Adrenal gland (tissue), 12 donors: Measurements from ENCODE around the gene LZTR1. TPM values are rescaled to one million over a fixed set of nuclear protein-coding genes. Genes with fewer than 3 reads are reported as not detected.

Source experiments
- DNase-seq, 7 donors: peaks; one replicate each; pipeline ENCODE4 v3.0.0-alpha.2; 2019 to 2020
- H3K27ac ChIP-seq, 5 donors: fragments of 200-600 bp; sonication (generic) in 4 of 5; 1 replicate in 3 of 5; 2 replicates in 2 of 5; pipeline versions ENCODE4 v1.5.1 to v1.8.0; 2016 to 2020; ENCODE audit warnings: mild to moderate bottlenecking in 1 of 5
- H3K27me3 ChIP-seq: fragments of 200-600 bp; 2 replicates; pipeline ENCODE4 v1.8.0; 2021
- H3K36me3 ChIP-seq, 2 donors: fragments of 200-600 bp; replicated peaks in 1 of 2; 1 replicate in 1 of 2; 2 replicates in 1 of 2; pipeline versions ENCODE4 v1.5.1 to v1.8.0; 2018 to 2022
- H3K4me1 ChIP-seq, 2 donors: fragments of 200-600 bp; replicated peaks in 1 of 2; 1 replicate in 1 of 2; 2 replicates in 1 of 2; pipeline versions ENCODE4 v1.5.1 to v1.8.0; 2018 to 2021
- H3K4me3 ChIP-seq, 4 donors: fragments of 200-600 bp; sonication (generic) in 3 of 4; one replicate each; pipeline ENCODE4 v1.5.1; 2016 to 2018
- H3K9me3 ChIP-seq, 3 donors: fragments of 200-600 bp; sonication (generic) in 1 of 3; replicated peaks in 1 of 3; 1 replicate in 2 of 3; 2 replicates in 1 of 3; pipeline versions ENCODE4 v1.5.1 to v1.8.0; 2016 to 2021
- CTCF ChIP-seq, 6 experiments: fragments of 450-650 bp in 4 of 6; fragments of 200-600 bp in 2 of 6; sonication (generic) in 1 of 6; IDR thresholded peaks; 1 replicate in 5 of 6; 2 replicates in 1 of 6; pipeline versions ENCODE4 v1.5.1 to v1.8.0; 2016 to 2021; ENCODE audit warnings: antibody characterized with exemption in 6 of 6, mild to moderate bottlenecking in 2 of 6, moderate library complexity in 1 of 6
- POLR2A ChIP-seq, 2 donors: fragments of 450-650 bp; IDR thresholded peaks; one replicate each; pipeline ENCODE4 v1.6.1; 2017; ENCODE audit warnings: antibody characterized with exemption in 2 of 2, mild to moderate bottlenecking in 2 of 2, moderate library complexity in 1 of 2
- WGBS, 4 donors: extraction: QIAGEN DNeasy Blood & Tissue Kit in 2 of 4; methylation state at CpG; one replicate each; pipeline versions ENCODE4 v1.1.5 to v1.1.7; 2013 to 2017; 5-methylcytosine and 5-hydroxymethylcytosine counted together
- intact Hi-C, 2 donors: fragments of 100-400 bp; cut with DNase I; formaldehyde crosslinking; loops; one replicate each; pipeline versions ENCODE4 v1.14.1 to v1.15.0; 2022 to 2023
- polyA plus RNA-seq, 3 donors: library from polyadenylated mRNA; stranded (reverse); fragments of 200-250 nt in 2 of 3; fragments of 350-450 nt in 1 of 3; fragmentation: Illumina TruSeq in 1 of 3; extraction: RNeasy Lipid Tissue Mini Kit (QIAGEN cat#74804) in 1 of 3; gene quantifications; one replicate each; pipeline ENCODE4 v1.2.3, GENCODE V29; 2013 to 2014
- total RNA-seq, 9 donors: library from RNA; depleted of rRNA in 4 of 9; stranded (reverse); fragments of >200 nt in 4 of 9; fragments of 120-200 nt in 1 of 9; fragmentation: NEBNext Ultra II Directional in 1 of 9; extraction: Animal tissue kit (Norgen Biotek cat#: 25700) in 1 of 9; gene quantifications; one replicate each; pipeline versions ENCODE4 v1.1.0 to v1.2.4, GENCODE V29; 2013 to 2023
- donor health status: healthy with polysubstance abuse.
- donor health status: Bipolar disorder and iron deficiency.
- donor health status: DM: yes; HTN: yes; CAD: no.
- donor health status: DM: no; HTN: no; CAD: no.
- donor health status: DM: no; HTN: no; CAD: no.
- donor health status: DM: yes; HTN: yes; CAD: no.

The LZTR1 gene
- total and polyA plus RNA-seq, 12 donors = 32.6 to 100 (median 55.8) TPM

- Histone ChIP-seq H3K4me3 (no peak overlapping the region), H3K4me1 (peaks cover 10 to 17% of the 10 kb centered on the region in 2 donors), H3K27me3 (no peaks in the 10 kb centered on the region), H3K9me3 (no peaks in the 10 kb centered on the region), H3K36me3 (peaks cover 0 to 61% of the 10 kb centered on the region in 2 donors), H3K27ac (no peak overlapping the region)
- intact Hi-C loops = no loop called here
- DNase-seq = no peak
- no peak for TF ChIP-seq POLR2A (IDR thresholded peaks at IDR 0.05)
- TF ChIP-seq CTCF (IDR thresholded peaks at IDR 0.05) = no peak
- WGBS, 4 donors = 95 to 97% (median 96%) methylated on average over 7 to 10 of the region's 10 CpGs; no CpG with 5 or more reads in 1 of the 4 donors
Observed at GRCh38 chr22:20996031-20996410, 13.9 kb downstream of the LZTR1 start.

GRCh38 chr22:20996598-20997535, 14.8 kb downstream of the LZTR1 start:
- WGBS, 4 donors = 89 to 100% (median 93%) methylated on average over 3 to 27 of the region's 27 CpGs
- Histone ChIP-seq H3K4me1 (peaks cover 14 to 19% of the 10 kb centered on the region in 2 donors), H3K27me3 (no peaks in the 10 kb centered on the region), H3K4me3 (no peak overlapping the region), H3K27ac (no peak overlapping the region), H3K36me3 (peaks cover 0 to 53% of the 10 kb centered on the region in 2 donors), H3K9me3 (no peaks in the 10 kb centered on the region)
- no peak for TF ChIP-seq POLR2A (IDR thresholded peaks at IDR 0.05)
- no peak for TF ChIP-seq CTCF (IDR thresholded peaks at IDR 0.05)
- DNase-seq = no peak
- intact Hi-C loops = no loop called here

- H3K4me1 ChIP-seq = peaks cover 15 to 19% of the 10 kb centered on the region in 2 donors
- H3K9me3 ChIP-seq = no peaks in the 10 kb centered on the region
- H3K27me3 ChIP-seq = no peaks in the 10 kb centered on the region
- no peak for DNase-seq
- H3K4me3 ChIP-seq = no peak overlapping the region
- intact Hi-C loops = no loop called here
- 71 to 84% (median 82%) methylated on average over 9 to 13 of the region's 13 CpGs for WGBS, 4 donors
- TF ChIP-seq CTCF (IDR thresholded peaks at IDR 0.05) (no peak), POLR2A (IDR thresholded peaks at IDR 0.05) (no peak)
- no peak overlapping the region for H3K27ac ChIP-seq
- peaks cover 0 to 45% of the 10 kb centered on the region in 2 donors for H3K36me3 ChIP-seq
Observed at GRCh38 chr22:20997536-20998257, 15.6 kb downstream of the LZTR1 start.
